Adipocyte (in vitro differentiated cells): Measurements from ENCODE around the gene FN3K.
"Not testable (repeated sequence)": the region's sequence is repeated elsewhere in the genome, so short reads cannot be mapped to it uniquely, and the experiment has no call there.

Experiments used
- DNase-seq: peaks from one replicate; pipeline ENCODE4 v3.0.0-alpha.2; 2015; ENCODE audit warnings: low read depth
- H3K27me3 ChIP-seq: replicated peaks from 2 replicates; pipeline ENCODE4 v1.7.0; 2013; ENCODE audit warnings: mild to moderate bottlenecking, low read length, moderate library complexity; ENCODE audit not compliant: control insufficient read depth, insufficient read depth
- H3K36me3 ChIP-seq: 2 replicates; pipeline ENCODE4 v1.7.0; 2013; ENCODE audit warnings: low read length, mild to moderate bottlenecking, moderate library complexity; ENCODE audit not compliant: control insufficient read depth, insufficient read depth, severe bottlenecking
- H3K4me1 ChIP-seq: 2 replicates; pipeline ENCODE4 v1.7.0; 2013; ENCODE audit warnings: mild to moderate bottlenecking, low read length, moderate library complexity; ENCODE audit not compliant: control insufficient read depth, insufficient read depth
- H3K4me3 ChIP-seq: 2 replicates; pipeline ENCODE4 v1.7.0; 2013; ENCODE audit warnings: mild to moderate bottlenecking, low read length, moderate library complexity
- H3K9ac ChIP-seq: 2 replicates; pipeline ENCODE4 v1.7.0; 2013; ENCODE audit warnings: mild to moderate bottlenecking, low read length, moderate library complexity
- H3K9me3 ChIP-seq: 2 replicates; pipeline ENCODE4 v1.7.0; 2013; ENCODE audit warnings: mild to moderate bottlenecking, low read length, moderate library complexity; ENCODE audit not compliant: control insufficient read depth

FN3K gene

DNA sequence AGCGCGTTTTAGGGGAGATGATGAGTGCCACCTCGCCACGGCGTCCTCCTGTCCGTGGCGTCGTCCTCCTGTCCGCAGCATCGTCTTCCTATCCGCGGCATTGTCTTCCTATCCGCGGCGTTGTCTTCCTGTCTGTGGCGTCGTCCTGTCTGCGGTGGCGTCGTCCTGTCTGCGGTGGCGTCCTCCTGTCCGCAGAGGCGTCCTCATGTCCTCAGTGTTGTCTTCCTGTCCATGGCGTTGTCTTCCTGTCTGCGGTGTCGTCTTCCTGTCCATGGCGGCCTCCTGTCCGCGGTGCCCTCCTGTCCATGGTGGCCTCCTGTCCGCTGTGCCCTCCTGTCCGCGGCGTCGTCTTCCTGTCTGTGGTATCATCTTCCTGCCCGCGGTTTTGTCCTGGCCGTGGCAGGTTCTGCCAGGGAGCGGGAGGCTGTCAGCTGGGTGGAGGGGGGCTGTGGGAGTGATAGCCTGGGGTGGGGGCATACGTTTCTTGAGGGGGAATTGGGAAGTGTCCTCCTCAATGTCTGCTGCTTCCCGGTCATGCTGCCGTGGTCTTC lies 47.3 kb downstream of the FN3K start:
- H3K4me3 ChIP-seq = no peak overlapping the region
- H3K9me3 ChIP-seq = no peaks in the 10 kb centered on the region
- no peak for DNase-seq
- no peak overlapping the region for H3K9ac ChIP-seq
- peaks cover 12% of the 10 kb centered on the region for H3K4me1 ChIP-seq
- H3K27me3 ChIP-seq = no peaks in the 10 kb centered on the region
- H3K36me3 ChIP-seq = peaks cover 12% of the 10 kb centered on the region

DNA sequence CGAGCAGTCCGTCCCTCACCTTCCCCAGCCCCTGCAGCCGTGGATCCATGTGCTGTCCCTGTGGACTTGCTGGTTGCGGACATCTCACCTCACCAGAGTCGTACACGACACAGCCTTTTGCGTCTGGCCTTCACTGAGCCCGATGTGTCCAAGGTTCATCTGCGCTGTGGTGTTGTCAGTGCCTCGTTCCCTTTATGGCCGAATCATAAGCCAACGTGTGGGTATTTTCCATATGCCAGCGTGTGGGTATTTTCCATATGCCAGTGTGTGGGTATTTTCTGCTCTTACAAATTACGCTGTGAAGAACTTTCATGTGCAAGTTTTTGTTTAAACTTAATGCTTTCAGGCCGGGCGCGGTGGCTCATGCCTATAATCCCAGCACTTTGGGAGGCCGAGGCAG lies 48.1 kb downstream of the FN3K start:
- Histone ChIP-seq H3K9ac (no peak overlapping the region), H3K27me3 (no peaks in the 10 kb centered on the region), H3K36me3 (peaks cover 12% of the 10 kb centered on the region), H3K4me3 (no peak overlapping the region), H3K9me3 (no peaks in the 10 kb centered on the region), H3K4me1 (peaks cover 12% of the 10 kb centered on the region)
- no peak for DNase-seq

GRCh38 chr17:82785581-82785980 lies 50.2 kb downstream of the FN3K start:
- H3K27me3 ChIP-seq, H3K9ac ChIP-seq, H3K4me3 ChIP-seq, H3K9me3 ChIP-seq, DNase-seq: not testable (repeated sequence)
- Histone ChIP-seq H3K4me1 (peaks cover 12% of the 10 kb centered on the region), H3K36me3 (peaks cover 12% of the 10 kb centered on the region)

GRCh38 chr17:82786427-82786826 lies 51.0 kb downstream of the FN3K start:
- no peak for DNase-seq
- peaks cover 12% of the 10 kb centered on the region for H3K36me3 ChIP-seq

DNA sequence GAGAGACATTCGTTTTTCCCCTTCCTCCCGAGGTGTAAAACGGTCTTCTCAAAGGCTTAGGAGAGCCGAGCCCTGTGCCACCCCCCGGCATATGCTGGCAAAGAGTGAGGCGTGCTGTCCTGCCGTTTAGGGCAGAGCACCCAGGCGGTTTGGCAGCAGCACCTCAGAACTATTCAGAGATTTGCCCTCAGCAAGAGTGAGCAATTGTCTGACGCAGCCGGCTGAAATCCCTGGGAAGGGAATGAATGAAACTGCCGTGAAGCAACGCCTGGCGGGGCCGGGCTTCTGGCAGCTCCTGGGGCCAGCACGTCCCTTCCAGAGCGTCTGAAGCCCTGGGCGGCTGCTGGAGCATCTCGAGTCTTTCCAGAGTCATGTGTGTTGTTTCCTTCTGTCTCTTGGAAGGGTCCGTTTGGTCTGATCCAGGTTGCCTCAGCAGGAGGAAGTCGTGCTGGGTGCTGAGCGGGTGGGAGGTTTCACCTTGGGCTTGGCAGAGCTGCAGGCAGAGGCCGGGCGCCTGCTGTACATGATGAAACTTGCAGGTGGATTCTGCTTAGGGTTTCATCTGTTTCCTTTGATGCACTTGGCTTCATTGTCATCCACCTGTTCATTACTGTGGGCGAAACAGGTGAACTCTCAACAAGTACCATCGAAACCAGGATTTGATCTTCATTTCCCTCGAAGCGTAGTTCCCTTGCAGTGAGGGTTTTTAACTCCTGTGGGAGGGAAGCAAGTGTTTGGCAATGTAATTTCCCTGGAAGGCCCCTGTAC lies 51.9 kb downstream of the FN3K start:
- H3K36me3 ChIP-seq = peaks cover 12% of the 10 kb centered on the region

More at GRCh38 chr17:82786427-82786826, 51.0 kb downstream of the FN3K start:
- no peaks in the 10 kb centered on the region for H3K27me3 ChIP-seq
- H3K9me3 ChIP-seq = no peaks in the 10 kb centered on the region
- peaks cover 14% of the 10 kb centered on the region for H3K4me1 ChIP-seq
- no peak overlapping the region for H3K4me3 ChIP-seq
- H3K9ac ChIP-seq = no peak overlapping the region

GRCh38 chr17:82788206-82789001 lies 53.0 kb downstream of the FN3K start:
- Histone ChIP-seq H3K9me3 (no peaks in the 10 kb centered on the region), H3K36me3 (peaks cover 6% of the 10 kb centered on the region)
- DNase-seq = no peak

More for the DNA sequence above, 51.9 kb downstream of the FN3K start:
- Histone ChIP-seq H3K4me1 (peaks cover 18% of the 10 kb centered on the region), H3K9ac (no peak overlapping the region), H3K4me3 (no peak overlapping the region), H3K9me3 (no peaks in the 10 kb centered on the region), H3K27me3 (no peaks in the 10 kb centered on the region)
- DNase-seq = peak; percentile 85

GRCh38 chr17:82789051-82789592 lies 53.7 kb downstream of the FN3K start:
- Histone ChIP-seq H3K27me3 (no peaks in the 10 kb centered on the region), H3K9ac (no peak overlapping the region), H3K9me3 (no peaks in the 10 kb centered on the region), H3K4me1 (peaks cover 24% of the 10 kb centered on the region), H3K4me3 (no peak overlapping the region), H3K36me3 (no peaks in the 10 kb centered on the region)
- no peak for DNase-seq

More at GRCh38 chr17:82788206-82789001, 53.0 kb downstream of the FN3K start:
- H3K4me1 ChIP-seq = peaks cover 18% of the 10 kb centered on the region
- H3K4me3 ChIP-seq = no peak overlapping the region
- H3K9ac ChIP-seq = no peak overlapping the region
- H3K27me3 ChIP-seq = no peaks in the 10 kb centered on the region

DNA sequence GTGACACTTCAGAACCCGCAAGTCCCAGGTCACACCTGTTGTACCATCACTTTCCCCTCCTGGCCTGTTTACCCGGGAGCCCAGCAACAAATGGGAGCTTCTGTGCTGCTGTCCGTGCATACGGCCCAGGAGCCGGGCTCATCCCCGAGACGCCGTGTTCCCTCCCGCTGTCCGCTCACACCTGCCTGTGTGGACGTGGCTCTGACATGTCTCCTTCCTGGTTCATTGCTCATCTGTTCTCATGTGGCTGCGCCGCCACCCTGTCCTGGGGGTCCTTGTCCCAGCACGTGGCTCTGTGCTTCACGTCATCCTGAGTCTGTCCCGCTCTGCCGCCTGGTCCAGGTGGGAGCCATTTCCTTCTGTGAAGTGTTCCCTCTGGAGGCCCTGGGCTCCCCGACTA lies 54.4 kb downstream of the FN3K start:
- Histone ChIP-seq H3K27me3 (no peaks in the 10 kb centered on the region), H3K4me1 (peaks cover 25% of the 10 kb centered on the region), H3K4me3 (no peak overlapping the region), H3K36me3 (no peaks in the 10 kb centered on the region), H3K9ac (no peak overlapping the region), H3K9me3 (no peaks in the 10 kb centered on the region)
- no peak for DNase-seq

DNA sequence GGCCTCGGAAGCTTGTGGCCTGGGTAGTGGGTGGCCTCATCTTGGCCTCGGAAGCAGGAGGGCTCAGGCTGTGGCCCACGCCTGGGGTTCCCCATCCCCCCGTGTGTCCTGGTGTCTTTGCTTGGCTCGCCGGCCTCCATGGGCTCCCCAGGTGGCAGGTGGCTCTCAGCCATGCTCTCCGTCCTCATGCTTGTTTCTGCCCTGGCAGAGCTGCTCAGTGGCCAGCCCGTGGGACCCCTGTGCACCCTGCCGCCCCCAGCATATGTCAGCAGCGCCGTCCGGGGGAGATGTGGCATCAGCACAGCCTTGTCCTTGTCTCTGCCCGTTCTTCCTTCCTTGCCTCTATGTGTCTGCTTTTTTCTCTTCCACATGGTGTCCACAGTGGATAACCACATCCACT lies 55.0 kb downstream of the FN3K start:
- Histone ChIP-seq H3K36me3 (no peaks in the 10 kb centered on the region), H3K9ac (no peak overlapping the region), H3K4me1 (peaks cover 25% of the 10 kb centered on the region), H3K4me3 (no peak overlapping the region), H3K9me3 (no peaks in the 10 kb centered on the region), H3K27me3 (no peaks in the 10 kb centered on the region)
- no peak for DNase-seq

DNA sequence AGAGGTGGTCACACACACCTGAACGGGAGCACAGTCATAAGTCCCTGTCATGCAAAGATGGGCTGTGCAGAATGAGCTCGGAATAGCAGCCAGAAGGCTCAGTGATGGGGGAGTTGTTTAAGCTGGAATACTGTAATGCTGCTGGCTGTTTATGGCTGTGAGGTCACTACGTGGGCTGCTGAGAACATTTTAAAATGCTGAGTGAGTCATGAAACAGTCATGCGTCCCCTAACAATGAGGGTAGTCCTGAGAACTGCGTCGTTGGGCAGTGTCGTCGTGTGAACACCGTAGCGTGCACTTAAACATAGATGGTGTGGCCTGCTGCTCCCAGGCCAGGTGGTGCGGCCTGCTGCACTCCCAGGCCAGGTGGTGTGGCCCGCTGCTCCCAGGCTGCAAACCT lies 56.1 kb downstream of the FN3K start:
- peak; percentile 67 for DNase-seq
- Histone ChIP-seq H3K4me3 (no peak overlapping the region), H3K9ac (no peak overlapping the region), H3K9me3 (no peaks in the 10 kb centered on the region), H3K36me3 (peaks cover 3% of the 10 kb centered on the region), H3K27me3 (no peaks in the 10 kb centered on the region), H3K4me1 (peaks cover 22% of the 10 kb centered on the region)

DNA sequence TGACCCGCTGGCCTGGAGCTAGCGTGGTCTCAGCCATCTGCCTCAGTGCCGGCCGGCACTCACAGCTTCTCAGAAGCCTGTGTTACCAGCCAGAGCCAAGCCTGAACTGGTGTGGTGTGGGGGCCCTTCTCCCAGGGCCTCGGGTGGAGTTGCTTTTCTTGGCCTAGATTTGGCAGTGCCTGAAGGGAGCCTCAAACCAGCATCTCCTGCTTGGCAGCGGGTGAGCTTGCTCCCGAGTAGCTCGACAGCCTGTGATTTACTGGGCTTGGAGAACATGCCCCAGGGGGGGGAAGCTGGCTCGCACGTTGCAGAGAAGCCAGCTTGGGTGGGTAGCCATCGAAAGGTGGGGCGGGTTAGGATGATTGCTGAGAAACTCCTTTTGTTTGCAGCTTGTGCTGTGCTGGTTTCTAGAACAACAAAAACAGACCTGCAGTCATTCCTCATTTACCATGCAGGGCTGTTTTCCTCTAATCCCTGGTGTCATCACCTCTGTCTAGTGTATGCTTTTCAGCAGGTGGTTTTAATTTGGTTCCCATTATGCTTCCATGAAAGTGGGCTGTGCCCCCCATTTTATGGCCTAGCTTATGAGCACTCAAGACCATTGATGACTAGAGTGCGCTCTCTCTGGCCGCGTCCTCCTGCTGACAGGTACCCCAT lies 58.7 kb downstream of the FN3K start:
- peak; percentile 13 for DNase-seq
- peaks cover 13% of the 10 kb centered on the region for H3K4me1 ChIP-seq

More for the DNA sequence above, 58.7 kb downstream of the FN3K start:
- H3K9me3 ChIP-seq = no peaks in the 10 kb centered on the region
- H3K4me3 ChIP-seq = no peak overlapping the region
- H3K9ac ChIP-seq = no peak overlapping the region
- H3K27me3 ChIP-seq = no peaks in the 10 kb centered on the region
- peaks cover 3% of the 10 kb centered on the region for H3K36me3 ChIP-seq
